ENCODE measurements around the gene CRACDL. TPM values are rescaled to one million over a fixed set of nuclear protein-coding genes. Genes with fewer than 3 reads are reported as not detected.

CRACDL gene
- polyA plus RNA-seq, 1 of the 3 experiments (the other 2 are of a cell fraction), result not detected

DNA sequence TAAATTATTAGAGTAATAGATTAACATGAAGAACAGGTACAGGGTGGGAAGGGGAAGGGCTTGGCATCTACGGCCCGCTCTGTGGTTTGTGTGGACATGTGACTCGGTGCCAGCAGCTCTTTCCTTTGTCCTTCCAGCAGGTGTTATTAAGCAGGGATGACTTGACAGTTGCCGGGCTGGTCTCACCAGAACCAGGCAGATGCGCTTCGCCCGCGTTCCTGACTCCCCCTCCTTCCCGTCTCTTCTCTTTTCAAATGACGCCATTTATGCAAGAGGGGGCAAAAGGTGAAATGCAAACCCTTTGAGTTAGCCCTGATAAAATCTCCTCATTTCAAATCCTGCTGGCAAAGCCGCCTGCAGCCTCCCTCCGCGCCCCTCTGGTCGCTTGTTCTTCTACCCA is 166.2 kb downstream of the CRACDL start:
- no peaks in the 10 kb centered on the region for H4K20me1 ChIP-seq (ENCODE audit: insufficient read depth)
- H3K27me3 ChIP-seq (ENCODE audit: insufficient read depth), result no peaks in the 10 kb centered on the region
- 85% methylated on average over 14 of the region's 14 CpGs for WGBS (ENCODE audit: low lambda C conversion rate)
- no peaks in the 10 kb centered on the region for H3K79me2 ChIP-seq (ENCODE audit: insufficient read depth)
- TF ChIP-seq, protein P1, sequence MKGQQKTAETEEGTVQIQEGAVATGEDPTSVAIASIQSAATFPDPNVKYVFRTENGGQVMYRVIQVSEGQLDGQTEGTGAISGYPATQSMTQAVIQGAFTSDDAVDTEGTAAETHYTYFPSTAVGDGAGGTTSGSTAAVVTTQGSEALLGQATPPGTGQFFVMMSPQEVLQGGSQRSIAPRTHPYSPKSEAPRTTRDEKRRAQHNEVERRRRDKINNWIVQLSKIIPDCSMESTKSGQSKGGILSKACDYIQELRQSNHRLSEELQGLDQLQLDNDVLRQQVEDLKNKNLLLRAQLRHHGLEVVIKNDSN (IDR thresholded peaks at IDR 0.05; ENCODE audit: borderline replicate concordance, low read depth), result no peak
- no peak for TF ChIP-seq NRF1 (IDR thresholded peaks at IDR 0.05; ENCODE audit: low read depth, low read length)
- no peak for TF ChIP-seq GABPA (IDR thresholded peaks at IDR 0.05; ENCODE audit: low read depth)
- H3K9ac ChIP-seq, result no peak overlapping the region
- no peak for DNase-seq
- H3K4me2 ChIP-seq, result no peak overlapping the region
- no peak overlapping the region for H3K4me3 ChIP-seq (ENCODE audit: low read depth in 2 of 2, low read length in 1 of 2)
- no peaks in the 10 kb centered on the region for H3F3A ChIP-seq (replicated peaks; ENCODE audit: insufficient read depth)
- H3K36me3 ChIP-seq (replicated peaks in 1 of 2; ENCODE audit: control insufficient read depth in 1 of 2, insufficient read depth in 2 of 2, low read length in 1 of 2), result no peaks in the 10 kb centered on the region
- H3K9me2 ChIP-seq, result no peaks in the 10 kb centered on the region
- no peaks in the 10 kb centered on the region for H3K9me3 ChIP-seq
- ChIA-PET POLR2A (no interaction called here), CTCF (interaction anchor here (0.9 to 1.6 kb wide), 2 partner anchors 12 to 120 kb away, joined by 3 to 4 read pairs; no protein-coding TSS in a partner anchor)
- H3K4me1 ChIP-seq (ENCODE audit: control insufficient read depth in 1 of 2, insufficient read depth in 2 of 2, low read depth in 1 of 2, low read length in 1 of 2), result no peaks in the 10 kb centered on the region; a peak in 1 of 4 replicates
- H3K27ac ChIP-seq (ENCODE audit: low read depth in 2 of 2, low read length in 1 of 2), result no peak overlapping the region
- no peak overlapping the region for H2AFZ ChIP-seq (ENCODE audit: low read depth)

DNA sequence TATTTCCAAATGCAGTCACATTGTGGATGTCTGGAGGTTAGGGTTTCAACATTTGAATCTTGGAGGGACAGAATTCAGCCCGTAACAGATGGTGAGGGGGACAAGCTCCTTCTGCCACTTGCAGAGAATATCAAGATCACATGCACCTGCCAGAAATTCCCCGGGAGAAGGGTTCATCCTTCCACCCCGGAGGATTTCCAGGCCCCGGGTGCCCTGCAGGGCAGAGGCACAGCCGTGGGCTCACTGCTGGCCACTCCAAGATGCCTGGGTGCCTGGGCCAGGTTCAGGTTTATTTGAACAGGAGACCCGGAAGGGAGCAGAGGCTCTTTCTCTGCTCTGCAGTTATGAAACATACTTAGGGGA is 166.9 kb downstream of the CRACDL start:
- ChIA-PET CTCF (interaction anchor here (0.9 kb wide), 1 partner anchor 11 kb away, joined by 3 read pairs; no protein-coding TSS in a partner anchor), POLR2A (no interaction called here)
- Histone ChIP-seq H3K9me2 (no peaks in the 10 kb centered on the region), H2AFZ (ENCODE audit: low read depth) (no peak overlapping the region), H3K9ac (no peak overlapping the region), H4K20me1 (ENCODE audit: insufficient read depth) (no peaks in the 10 kb centered on the region), H3K4me3 (ENCODE audit: low read depth in 2 of 2, low read length in 1 of 2) (no peak overlapping the region), H3K9me3 (no peaks in the 10 kb centered on the region), H3K4me2 (no peak overlapping the region), H3K27ac (ENCODE audit: low read depth in 2 of 2, low read length in 1 of 2) (no peak overlapping the region), H3K4me1 (ENCODE audit: control insufficient read depth in 1 of 2, insufficient read depth in 2 of 2, low read depth in 1 of 2, low read length in 1 of 2) (no peaks in the 10 kb centered on the region; a peak in 1 of 4 replicates), H3K27me3 (ENCODE audit: insufficient read depth) (no peaks in the 10 kb centered on the region), H3K79me2 (ENCODE audit: insufficient read depth) (no peaks in the 10 kb centered on the region), H3F3A (replicated peaks; ENCODE audit: insufficient read depth) (no peaks in the 10 kb centered on the region), H3K36me3 (replicated peaks in 1 of 2; ENCODE audit: control insufficient read depth in 1 of 2, insufficient read depth in 2 of 2, low read length in 1 of 2) (no peaks in the 10 kb centered on the region)
- 82% methylated on average over 3 of the region's 6 CpGs for WGBS (ENCODE audit: low lambda C conversion rate)
- DNase-seq, result no peak
- TF ChIP-seq EZH2phosphoT487 (IDR thresholded peaks at IDR 0.05; ENCODE audit: borderline replicate concordance, low read depth), result no peak
- TF ChIP-seq ELF1 (IDR thresholded peaks at IDR 0.05), result no peak
- TF ChIP-seq, protein P2, sequence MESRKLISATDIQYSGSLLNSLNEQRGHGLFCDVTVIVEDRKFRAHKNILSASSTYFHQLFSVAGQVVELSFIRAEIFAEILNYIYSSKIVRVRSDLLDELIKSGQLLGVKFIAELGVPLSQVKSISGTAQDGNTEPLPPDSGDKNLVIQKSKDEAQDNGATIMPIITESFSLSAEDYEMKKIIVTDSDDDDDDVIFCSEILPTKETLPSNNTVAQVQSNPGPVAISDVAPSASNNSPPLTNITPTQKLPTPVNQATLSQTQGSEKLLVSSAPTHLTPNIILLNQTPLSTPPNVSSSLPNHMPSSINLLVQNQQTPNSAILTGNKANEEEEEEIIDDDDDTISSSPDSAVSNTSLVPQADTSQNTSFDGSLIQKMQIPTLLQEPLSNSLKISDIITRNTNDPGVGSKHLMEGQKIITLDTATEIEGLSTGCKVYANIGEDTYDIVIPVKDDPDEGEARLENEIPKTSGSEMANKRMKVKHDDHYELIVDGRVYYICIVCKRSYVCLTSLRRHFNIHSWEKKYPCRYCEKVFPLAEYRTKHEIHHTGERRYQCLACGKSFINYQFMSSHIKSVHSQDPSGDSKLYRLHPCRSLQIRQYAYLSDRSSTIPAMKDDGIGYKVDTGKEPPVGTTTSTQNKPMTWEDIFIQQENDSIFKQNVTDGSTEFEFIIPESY (IDR thresholded peaks at IDR 0.05; ENCODE audit: borderline replicate concordance, low read depth), result no peak
- TF ChIP-seq, protein P3, sequence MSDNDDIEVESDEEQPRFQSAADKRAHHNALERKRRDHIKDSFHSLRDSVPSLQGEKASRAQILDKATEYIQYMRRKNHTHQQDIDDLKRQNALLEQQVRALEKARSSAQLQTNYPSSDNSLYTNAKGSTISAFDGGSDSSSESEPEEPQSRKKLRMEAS (IDR thresholded peaks at IDR 0.05; ENCODE audit: low read depth), result no peak
- no peak for TF ChIP-seq YY1 (IDR thresholded peaks at IDR 0.05; ENCODE audit: low read depth)
- TF ChIP-seq, protein P4, sequence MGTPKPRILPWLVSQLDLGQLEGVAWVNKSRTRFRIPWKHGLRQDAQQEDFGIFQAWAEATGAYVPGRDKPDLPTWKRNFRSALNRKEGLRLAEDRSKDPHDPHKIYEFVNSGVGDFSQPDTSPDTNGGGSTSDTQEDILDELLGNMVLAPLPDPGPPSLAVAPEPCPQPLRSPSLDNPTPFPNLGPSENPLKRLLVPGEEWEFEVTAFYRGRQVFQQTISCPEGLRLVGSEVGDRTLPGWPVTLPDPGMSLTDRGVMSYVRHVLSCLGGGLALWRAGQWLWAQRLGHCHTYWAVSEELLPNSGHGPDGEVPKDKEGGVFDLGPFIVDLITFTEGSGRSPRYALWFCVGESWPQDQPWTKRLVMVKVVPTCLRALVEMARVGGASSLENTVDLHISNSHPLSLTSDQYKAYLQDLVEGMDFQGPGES (IDR thresholded peaks at IDR 0.05; ENCODE audit: low read depth, low read length), result no peak
- TF ChIP-seq GABPA (IDR thresholded peaks at IDR 0.05; ENCODE audit: low read depth), result no peak
- TF ChIP-seq TAF1 (IDR thresholded peaks at IDR 0.05; ENCODE audit: borderline replicate concordance, low read depth, low read length), result no peak
- TF ChIP-seq, protein P5, sequence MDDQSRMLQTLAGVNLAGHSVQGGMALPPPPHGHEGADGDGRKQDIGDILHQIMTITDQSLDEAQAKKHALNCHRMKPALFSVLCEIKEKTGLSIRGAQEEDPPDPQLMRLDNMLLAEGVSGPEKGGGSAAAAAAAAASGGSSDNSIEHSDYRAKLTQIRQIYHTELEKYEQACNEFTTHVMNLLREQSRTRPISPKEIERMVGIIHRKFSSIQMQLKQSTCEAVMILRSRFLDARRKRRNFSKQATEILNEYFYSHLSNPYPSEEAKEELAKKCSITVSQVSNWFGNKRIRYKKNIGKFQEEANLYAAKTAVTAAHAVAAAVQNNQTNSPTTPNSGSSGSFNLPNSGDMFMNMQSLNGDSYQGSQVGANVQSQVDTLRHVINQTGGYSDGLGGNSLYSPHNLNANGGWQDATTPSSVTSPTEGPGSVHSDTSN (IDR thresholded peaks at IDR 0.05), result no peak
- no peak for TF ChIP-seq EP300 (IDR thresholded peaks at IDR 0.05; ENCODE audit: borderline replicate concordance in 1 of 2, low read depth in 1 of 2, low read length in 1 of 2)
- TF ChIP-seq MXI1 (IDR thresholded peaks at IDR 0.05; ENCODE audit: low read depth, low read length), result no peak
- TF ChIP-seq RXRA (IDR thresholded peaks at IDR 0.05; ENCODE audit: borderline replicate concordance, low read depth), result no peak
- no peak for TF ChIP-seq CHD2 (IDR thresholded peaks at IDR 0.05; ENCODE audit: low read length, partially characterized antibody)
- TF ChIP-seq SIN3A (IDR thresholded peaks at IDR 0.05; ENCODE audit: borderline replicate concordance, low read depth, low read length), result no peak
- TF ChIP-seq, protein P6, sequence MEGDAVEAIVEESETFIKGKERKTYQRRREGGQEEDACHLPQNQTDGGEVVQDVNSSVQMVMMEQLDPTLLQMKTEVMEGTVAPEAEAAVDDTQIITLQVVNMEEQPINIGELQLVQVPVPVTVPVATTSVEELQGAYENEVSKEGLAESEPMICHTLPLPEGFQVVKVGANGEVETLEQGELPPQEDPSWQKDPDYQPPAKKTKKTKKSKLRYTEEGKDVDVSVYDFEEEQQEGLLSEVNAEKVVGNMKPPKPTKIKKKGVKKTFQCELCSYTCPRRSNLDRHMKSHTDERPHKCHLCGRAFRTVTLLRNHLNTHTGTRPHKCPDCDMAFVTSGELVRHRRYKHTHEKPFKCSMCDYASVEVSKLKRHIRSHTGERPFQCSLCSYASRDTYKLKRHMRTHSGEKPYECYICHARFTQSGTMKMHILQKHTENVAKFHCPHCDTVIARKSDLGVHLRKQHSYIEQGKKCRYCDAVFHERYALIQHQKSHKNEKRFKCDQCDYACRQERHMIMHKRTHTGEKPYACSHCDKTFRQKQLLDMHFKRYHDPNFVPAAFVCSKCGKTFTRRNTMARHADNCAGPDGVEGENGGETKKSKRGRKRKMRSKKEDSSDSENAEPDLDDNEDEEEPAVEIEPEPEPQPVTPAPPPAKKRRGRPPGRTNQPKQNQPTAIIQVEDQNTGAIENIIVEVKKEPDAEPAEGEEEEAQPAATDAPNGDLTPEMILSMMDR (IDR thresholded peaks at IDR 0.05), result no peak
- TF ChIP-seq, protein P1 (IDR thresholded peaks at IDR 0.05; ENCODE audit: borderline replicate concordance, low read depth), result no peak

Measured in SK-N-SH (cell line).